GM12892 (cell line): ENCODE measurements around the gene WNK2.

Experiments used
- DNase-seq: peaks from one replicate; pipeline ENCODE4 v3.0.0; 2011; ENCODE audit not compliant: insufficient read length
- FAIRE-seq: peaks from 2 replicates; lab custom pipeline; 2011; peaks lifted over from hg19 to GRCh38; lab: Jason Lieb, UNC
- POLR2A ChIP-seq: IDR thresholded peaks from 2 replicates; pipeline ENCODE4 v1.6.1; 2011; ENCODE audit warnings: low read depth, low read length, control low read depth
- POLR2AphosphoS5 ChIP-seq: IDR thresholded peaks from 2 replicates; pipeline ENCODE4 v1.6.1; 2011; ENCODE audit warnings: low read depth, low read length, control low read depth
- TAF1 ChIP-seq: IDR thresholded peaks from 2 replicates; pipeline ENCODE4 v1.6.1; 2011; ENCODE audit warnings: low read depth, mild to moderate bottlenecking, control low read depth, low read length, borderline replicate concordance

Gene WNK2

DNA sequence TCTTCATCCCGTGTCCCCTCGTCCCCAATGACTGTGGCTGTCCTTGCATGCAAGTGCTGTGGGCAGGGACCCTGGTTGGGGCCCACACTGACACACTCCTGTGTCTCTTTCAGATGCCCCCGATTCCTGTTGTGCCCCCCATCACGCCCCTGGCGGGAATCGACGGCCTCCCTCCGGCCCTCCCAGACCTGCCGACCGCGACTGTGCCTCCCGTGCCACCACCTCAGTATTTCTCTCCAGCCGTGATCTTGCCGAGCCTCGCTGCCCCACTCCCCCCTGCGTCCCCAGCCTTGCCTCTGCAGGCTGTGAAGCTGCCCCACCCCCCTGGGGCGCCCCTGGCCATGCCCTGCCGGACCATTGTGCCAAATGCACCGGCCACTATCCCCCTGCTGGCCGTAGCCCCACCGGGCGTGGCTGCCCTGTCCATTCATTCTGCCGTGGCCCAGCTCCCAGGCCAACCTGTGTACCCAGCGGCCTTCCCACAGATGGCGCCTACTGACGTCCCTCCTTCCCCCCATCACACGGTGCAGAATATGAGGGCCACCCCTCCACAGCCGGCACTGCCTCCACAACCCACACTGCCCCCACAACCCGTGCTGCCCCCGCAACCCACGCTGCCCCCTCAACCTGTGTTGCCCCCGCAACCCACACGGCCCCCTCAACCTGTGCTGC, 75.0 kb downstream of the WNK2 start:
- FAIRE-seq (no peak), DNase-seq (no peak)
- TF ChIP-seq TAF1 (no peak), POLR2AphosphoS5 (no peak), POLR2A (no peak)

DNA sequence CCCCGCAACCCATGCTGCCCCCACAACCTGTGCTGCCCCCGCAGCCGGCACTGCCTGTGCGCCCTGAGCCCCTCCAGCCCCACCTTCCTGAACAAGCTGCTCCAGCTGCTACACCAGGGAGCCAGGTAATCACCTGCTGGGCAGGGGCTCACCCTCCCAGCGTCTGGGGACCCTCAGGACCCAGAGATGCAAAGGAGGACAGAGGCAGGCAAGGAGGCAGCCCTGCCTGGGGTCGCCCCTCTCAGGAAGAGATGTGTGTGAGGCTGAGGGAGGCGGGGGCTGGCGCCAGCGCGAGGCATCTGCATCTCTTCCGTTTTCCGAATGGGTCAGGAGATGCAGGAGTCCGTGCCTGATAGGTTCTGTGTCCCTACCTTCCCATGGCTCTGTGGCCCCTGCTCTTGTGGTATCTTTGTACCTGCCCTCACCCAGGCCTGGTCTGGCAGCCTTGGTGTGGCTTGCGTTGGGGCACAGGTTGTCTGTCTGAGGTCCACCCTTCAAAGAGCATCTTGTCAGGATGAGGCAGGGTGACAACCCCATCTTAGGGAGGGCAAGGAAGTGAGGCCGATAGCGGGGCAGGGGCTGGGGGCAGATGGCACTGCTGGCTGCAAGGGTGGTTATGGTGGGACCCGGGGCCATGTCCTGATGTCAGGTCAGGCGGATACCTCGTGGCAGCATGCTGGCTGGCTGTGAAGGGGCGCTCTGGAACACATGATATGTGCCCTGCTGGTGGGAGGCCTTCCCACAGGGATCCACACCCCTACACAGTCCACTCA, 75.7 kb downstream of the WNK2 start:
- DNase-seq, result no peak
- TF ChIP-seq POLR2A, result no peak
- TF ChIP-seq TAF1, result no peak
- no peak for TF ChIP-seq POLR2AphosphoS5
- FAIRE-seq, result no peak

DNA sequence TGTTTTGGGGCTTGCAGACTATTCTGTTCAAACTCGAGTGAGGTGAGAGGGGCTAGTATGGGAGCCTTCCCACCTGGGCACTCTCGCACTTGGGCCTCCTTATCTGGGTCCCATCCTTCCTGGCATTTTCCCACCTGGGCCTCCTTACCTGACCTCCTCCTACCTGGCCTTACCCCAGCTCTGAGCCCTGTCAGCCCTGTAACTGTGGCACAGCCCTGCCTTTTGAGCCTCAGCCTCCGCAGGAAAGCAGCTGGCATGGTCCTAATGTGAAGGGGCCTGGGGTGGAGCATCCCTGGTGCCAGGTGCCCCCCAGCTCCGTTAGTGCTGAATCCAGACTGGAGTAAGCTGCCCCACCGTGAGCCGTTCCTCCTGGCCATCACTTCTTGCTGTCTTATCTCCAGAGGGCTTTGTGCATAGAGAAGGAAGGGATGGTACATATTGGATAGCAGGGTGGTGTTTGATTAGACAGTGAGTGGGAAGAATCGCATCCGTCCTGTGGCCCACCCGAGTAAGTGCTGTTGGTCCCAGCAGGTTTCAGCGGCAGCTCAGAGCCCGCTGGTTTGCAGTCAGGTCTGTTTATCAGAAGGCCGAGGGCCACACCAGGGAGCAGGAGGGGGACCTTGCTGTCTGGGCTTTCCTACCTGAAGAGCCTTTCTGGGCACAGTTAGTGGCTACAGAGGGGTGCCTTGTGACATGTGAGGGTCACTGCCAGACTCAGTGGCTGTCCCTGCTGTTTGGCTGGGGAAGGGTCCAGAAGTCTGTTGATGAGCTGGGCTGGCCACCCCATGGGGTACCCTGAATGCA, 76.5 kb downstream of the WNK2 start:
- FAIRE-seq (no peak), DNase-seq (no peak)
- TF ChIP-seq TAF1 (no peak), POLR2A (no peak), POLR2AphosphoS5 (no peak)

DNA sequence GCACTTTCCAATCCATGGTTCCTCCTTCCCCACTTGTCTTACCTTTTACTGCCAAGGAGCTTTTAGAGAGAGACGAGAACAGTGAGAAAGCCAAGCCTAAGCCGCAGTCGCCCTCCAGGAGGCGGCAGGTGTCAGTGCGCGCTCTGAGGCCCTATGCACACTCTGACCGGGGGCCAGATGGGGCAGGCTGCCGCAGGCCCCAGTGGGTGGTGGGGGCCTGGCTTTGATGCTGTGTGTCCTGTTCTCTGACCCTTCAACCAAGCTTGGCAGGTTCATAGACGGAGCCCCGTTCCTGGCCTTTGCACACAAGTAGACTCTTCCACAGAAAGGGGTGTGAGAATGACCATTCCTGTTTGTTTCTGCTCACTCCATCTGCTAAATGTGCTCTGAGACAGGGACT, 77.3 kb downstream of the WNK2 start:
- FAIRE-seq, result no peak
- TF ChIP-seq POLR2A (no peak), TAF1 (no peak), POLR2AphosphoS5 (no peak)
- no peak for DNase-seq

DNA sequence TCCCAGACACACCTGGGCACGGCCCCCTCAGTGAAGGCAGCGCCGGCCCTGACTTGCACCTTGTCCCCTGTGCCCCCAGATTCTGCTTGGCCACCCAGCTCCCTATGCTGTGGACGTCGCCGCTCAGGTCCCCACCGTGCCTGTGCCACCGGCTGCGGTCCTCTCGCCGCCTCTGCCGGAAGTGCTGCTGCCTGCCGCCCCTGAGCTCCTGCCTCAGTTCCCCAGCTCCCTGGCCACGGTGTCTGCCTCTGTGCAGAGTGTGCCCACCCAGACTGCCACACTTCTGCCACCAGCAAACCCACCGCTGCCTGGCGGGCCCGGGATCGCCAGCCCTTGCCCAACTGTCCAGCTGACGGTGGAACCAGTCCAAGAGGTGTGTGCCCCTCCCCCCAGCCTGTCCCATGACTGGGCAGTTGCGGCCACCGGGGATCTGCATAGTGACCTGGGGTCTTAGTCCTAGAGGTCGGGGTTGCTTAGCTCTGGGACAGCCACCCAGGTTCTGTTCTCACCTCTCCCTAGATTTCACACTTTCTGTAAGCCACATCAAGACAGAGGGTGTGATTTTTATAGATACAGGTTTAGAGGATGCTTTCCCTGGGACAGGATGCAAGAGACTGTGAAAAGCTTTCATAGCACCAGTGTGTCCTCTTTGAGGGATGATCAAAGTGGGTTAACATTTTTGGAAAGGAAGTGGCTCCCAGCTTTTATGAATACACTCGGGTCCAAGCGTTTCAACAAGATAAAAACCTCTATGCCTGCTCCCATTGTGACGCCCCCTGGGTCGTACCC, 78.0 kb downstream of the WNK2 start:
- FAIRE-seq, result no peak
- no peak for TF ChIP-seq POLR2AphosphoS5
- no peak for TF ChIP-seq TAF1
- no peak for TF ChIP-seq POLR2A

DNA sequence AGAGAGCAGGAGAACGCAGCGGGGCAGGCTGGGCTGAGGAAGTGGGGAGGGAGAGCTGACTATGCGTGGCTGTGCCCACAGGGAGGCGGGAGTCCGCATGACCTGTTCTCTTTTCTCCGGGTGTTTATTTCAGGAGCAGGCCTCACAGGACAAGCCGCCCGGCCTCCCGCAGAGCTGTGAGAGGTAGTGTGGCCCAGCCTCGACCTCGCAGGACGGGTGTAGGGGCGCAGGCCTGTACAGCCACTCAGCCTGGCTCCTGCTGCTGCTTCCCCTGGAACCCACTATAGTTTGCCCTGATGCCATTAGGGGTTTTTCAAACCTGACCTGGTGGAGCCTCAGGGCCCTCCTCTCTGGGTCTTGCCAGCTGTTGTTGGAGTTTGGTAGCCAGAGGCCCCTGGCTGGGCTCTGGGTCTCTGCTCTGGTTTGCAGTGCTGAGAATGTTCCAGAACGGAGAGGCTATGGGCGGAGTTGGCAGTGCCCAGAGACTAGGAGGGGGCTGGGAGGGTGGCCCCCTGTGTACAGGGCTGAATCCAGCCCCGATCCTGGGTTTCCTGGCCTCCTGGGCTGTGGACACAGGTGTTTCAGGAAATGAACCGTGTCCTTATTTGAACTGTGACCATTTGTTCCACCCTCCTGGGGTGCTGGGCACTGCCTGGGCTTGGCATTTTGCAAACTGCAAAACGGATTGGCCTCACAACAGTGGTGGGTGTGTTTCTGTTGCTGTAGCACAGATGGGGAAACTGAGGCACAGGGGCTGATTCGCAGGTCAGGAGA, 78.8 kb downstream of the WNK2 start:
- no peak for TF ChIP-seq POLR2AphosphoS5
- TF ChIP-seq TAF1, result no peak
- TF ChIP-seq POLR2A, result no peak

More for the DNA sequence above, 78.0 kb downstream of the WNK2 start:
- no peak for DNase-seq

DNA sequence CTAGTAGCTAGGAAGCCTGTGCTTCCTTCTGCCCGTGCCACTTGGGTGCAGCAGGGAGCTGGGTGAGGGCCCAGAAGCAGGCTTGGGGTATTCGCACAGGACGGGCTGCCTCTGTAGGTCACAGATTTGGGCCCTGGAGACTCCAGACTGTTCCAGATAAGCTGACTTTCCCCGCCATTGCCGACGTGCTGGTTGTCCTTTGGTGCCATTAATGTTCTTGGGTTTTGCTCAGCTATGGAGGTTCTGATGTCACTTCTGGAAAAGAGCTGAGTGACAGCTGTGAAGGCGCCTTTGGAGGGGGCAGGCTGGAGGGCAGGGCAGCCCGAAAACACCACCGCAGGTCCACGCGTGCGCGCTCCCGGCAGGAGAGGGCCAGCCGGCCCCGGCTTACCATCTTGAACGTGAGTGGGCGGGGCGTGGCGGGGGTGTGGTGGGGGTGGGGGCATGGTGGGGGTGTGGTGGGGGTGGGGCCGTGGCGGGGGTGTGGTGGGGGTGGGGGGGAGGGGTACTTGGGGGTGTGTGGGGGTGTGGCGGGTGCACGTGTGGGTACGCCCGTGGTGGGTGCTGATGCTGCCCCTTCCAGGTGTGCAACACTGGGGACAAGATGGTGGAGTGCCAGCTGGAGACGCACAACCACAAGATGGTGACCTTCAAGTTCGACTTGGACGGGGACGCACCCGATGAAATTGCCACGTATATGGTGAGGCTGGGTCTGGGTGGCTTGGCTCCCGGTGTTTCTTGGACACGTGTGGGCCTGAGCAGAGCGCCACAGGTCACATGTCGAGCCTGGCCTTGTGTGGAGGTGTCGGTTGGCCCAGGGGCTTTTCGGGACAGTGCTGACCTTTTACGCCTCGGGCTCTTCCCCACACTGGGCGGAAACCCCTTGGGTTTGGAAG, 79.6 kb downstream of the WNK2 start:
- DNase-seq, result no peak

More for the DNA sequence above, 78.8 kb downstream of the WNK2 start:
- no peak for DNase-seq
- no peak for FAIRE-seq

DNA sequence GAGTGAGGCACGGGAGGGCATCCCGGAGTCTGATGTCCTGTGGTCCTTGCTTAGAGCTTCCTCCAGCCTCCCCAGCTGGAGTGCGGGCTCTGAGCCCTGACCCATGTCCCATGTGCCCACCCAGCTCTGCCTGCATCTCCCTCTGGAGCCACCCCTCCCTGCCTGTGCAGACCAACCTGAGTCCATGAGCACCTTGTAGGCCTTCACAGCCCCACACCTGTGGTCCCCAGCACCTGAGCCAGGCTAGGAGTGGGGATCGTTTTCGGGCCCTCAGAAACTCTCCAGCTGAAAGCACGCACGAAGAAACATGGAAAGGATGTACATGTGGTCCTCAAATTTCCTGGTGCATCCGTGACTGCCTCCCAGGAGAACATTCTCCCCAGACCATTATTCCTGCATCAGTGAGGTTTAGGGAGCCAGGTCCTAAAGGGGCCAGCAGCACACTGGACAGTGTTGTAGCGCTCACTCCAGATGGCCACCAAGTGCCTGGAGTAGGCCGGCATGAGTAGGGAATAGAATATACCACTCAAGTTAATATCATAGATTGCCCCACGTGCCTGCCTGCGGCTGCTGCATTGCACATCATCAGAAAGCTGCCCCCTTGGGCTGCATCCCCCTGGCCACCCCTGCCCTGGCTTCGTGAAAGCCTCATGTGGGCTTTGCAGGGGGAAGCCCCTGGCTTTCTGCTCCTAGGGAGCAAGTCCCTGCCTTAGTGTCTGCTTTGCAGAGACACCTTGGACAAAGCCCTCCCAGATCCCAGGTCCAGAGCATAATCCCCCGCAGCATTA, 80.6 kb downstream of the WNK2 start:
- DNase-seq (peak; percentile 13), FAIRE-seq (no peak)
- TF ChIP-seq TAF1 (no peak), POLR2AphosphoS5 (no peak), POLR2A (no peak)

More for the DNA sequence above, 79.6 kb downstream of the WNK2 start:
- TF ChIP-seq POLR2AphosphoS5 (no peak), POLR2A (no peak), TAF1 (no peak)
- no peak for FAIRE-seq

DNA sequence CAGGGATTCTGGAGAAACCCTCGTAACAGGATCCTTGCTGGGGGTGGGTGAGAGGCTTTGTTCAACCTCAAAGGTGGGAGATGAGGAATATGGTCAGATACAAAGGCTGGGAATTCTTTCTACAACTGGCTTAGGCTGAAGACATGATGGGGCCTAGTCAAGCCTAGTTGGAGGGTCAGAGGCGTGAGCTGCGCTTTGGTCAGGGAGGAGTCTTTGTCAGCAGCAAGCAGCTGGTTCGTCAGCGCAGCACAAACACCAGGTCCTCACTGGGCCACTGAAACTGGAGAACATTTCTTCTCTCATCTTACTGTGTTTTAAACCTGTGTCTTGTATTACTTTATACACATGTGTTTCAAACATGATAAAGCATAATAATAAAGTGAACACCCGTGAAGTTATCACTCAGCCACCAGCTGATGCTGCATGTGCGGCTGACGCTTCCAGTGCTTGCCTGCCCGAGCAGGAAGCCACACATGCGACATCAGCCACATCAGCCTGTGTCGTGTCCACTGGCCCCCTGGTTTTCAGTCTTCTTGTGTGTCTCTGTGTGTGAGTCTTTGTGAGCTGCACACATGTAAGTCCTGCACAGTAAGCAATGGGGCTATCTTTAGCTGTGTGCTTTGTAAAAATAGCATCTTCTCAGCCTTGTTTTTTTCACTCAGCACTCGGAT, 81.5 kb downstream of the WNK2 start:
- FAIRE-seq (no peak), DNase-seq (no peak)
- TF ChIP-seq TAF1 (no peak), POLR2A (no peak), POLR2AphosphoS5 (no peak)
